HCT116 (cell line): Measurements from ENCODE around the gene MEDAG. TPM values are rescaled to one million over a fixed set of nuclear protein-coding genes. Genes with fewer than 3 reads are reported as not detected.

Experiments
- ATAC-seq: fragments of 200-7000 bp; cut with Tn5 transposase; 2 replicates; pipeline ENCODE4 v1.9.1; 2020; ENCODE audit warnings: mild to moderate bottlenecking, moderate library complexity
- BruUV-seq: library from RNA; stranded (reverse); fragments of 400-500 nt; replicated peaks from 2 replicates; lab custom pipeline; 2021; lab: Mats Ljungman, UMichigan
- CTCF ChIA-PET: fragments of 300-600 bp; sonication (Branson Sonifier 250); formaldehyde crosslinking; loops from one replicate; lab custom pipeline; 2021; ENCODE audit warnings: antibody characterized with exemption; lab: Charles Lee
- POLR2A ChIA-PET: fragments of 300-600, 350-600 bp; sonication (Branson Sonifier 250); formaldehyde crosslinking; loops from one replicate; lab custom pipeline; 2021; ENCODE audit warnings: antibody characterized with exemption; lab: Charles Lee
- RAD21 ChIA-PET, 2 experiments: fragments of 300-600 bp; sonication (Branson Sonifier 250); formaldehyde crosslinking; loops; one replicate each; lab custom pipeline; 2023; ENCODE audit warnings: low total read pairs in 2 of 2; ENCODE audit not compliant: uncharacterized antibody in 2 of 2, unreplicated experiment in 2 of 2, low non-redundant PET in 1 of 2; lab: Charles Lee
- DNase-seq: peaks from one replicate; pipeline ENCODE4 v3.0.0-alpha.2; 2010; ENCODE audit warnings: low read depth, low spot score
- H2AFZ ChIP-seq: fragments of 200-600 bp; shearing (Covaris generic), sonication (generic); 2 replicates; pipeline ENCODE4 v1.6.1; 2017; ENCODE audit warnings: low read depth, mixed run types, mixed read lengths, antibody characterized with exemption, low read length; ENCODE audit not compliant: poor library complexity, severe bottlenecking
- H3K27ac ChIP-seq: 2 replicates; pipeline ENCODE4 v1.5.1; 2012; ENCODE audit warnings: low read depth, low read length
- H3K27me3 ChIP-seq: fragments of 200-600 bp; sonication (generic); 2 replicates; pipeline ENCODE4 v1.6.1; 2016; ENCODE audit warnings: mixed run types, low read length, mixed read lengths; ENCODE audit not compliant: insufficient read depth
- H3K36me3 ChIP-seq, 2 experiments: fragments of 200-500 bp in 1 of 2; fragments of 200-600 bp in 1 of 2; sonication (Bioruptor generic) in 1 of 2; sonication (generic) in 1 of 2; 2 replicates each; pipeline versions ENCODE4 v1.5.1 to v1.6.1; 2014 to 2016; ENCODE audit warnings: low read length in 2 of 2, inconsistent platforms in 1 of 2, mixed read lengths in 1 of 2, mixed run types in 1 of 2; ENCODE audit not compliant: insufficient read depth in 2 of 2, control insufficient read depth in 1 of 2
- H3K4me1 ChIP-seq, 2 experiments: fragments of 200-600 bp in 1 of 2; sonication (generic) in 1 of 2; 2 replicates each; pipeline versions ENCODE4 v1.5.1 to v1.6.1; 2012 to 2017; ENCODE audit warnings: low read length in 2 of 2, inconsistent platforms in 1 of 2, mild to moderate bottlenecking in 1 of 2, mixed read lengths in 1 of 2, mixed run types in 1 of 2, moderate library complexity in 1 of 2; ENCODE audit not compliant: insufficient read depth in 2 of 2, control insufficient read depth in 1 of 2
- H3K4me2 ChIP-seq: fragments of 200-600 bp; sonication (generic); 2 replicates; pipeline ENCODE4 v1.6.1; 2017; ENCODE audit warnings: mixed run types, low read length, mixed read lengths
- H3K4me3 ChIP-seq, 2 experiments: fragments of 200-600 bp in 1 of 2; sonication (generic) in 1 of 2; replicated peaks in 1 of 2; 2 replicates each; pipeline ENCODE4 v1.5.1; 2011 to 2016; ENCODE audit warnings: low read length in 2 of 2, control low read depth in 1 of 2, low read depth in 1 of 2, mild to moderate bottlenecking in 1 of 2, mixed read lengths in 1 of 2, mixed run types in 1 of 2
- H3K79me2 ChIP-seq: fragments of 200-600 bp; sonication (generic); 2 replicates; pipeline ENCODE4 v1.6.1; 2017; ENCODE audit warnings: mild to moderate bottlenecking, mixed run types, low read length, moderate library complexity, mixed read lengths; ENCODE audit not compliant: insufficient read depth
- H3K9ac ChIP-seq: fragments of 200-600 bp; sonication (generic); 2 replicates; pipeline ENCODE4 v1.6.1; 2016; ENCODE audit warnings: low read length, mixed read lengths
- H3K9me2 ChIP-seq: fragments of 200-600 bp; sonication (generic), shearing (Covaris generic); 2 replicates; pipeline ENCODE4 v1.6.1; 2017; ENCODE audit warnings: mixed run types, mild to moderate bottlenecking, moderate library complexity; ENCODE audit not compliant: insufficient read depth
- H3K9me3 ChIP-seq, 2 experiments: fragments of 200-500 bp in 1 of 2; fragments of 200-600 bp in 1 of 2; sonication (Bioruptor generic) in 1 of 2; sonication (generic) in 1 of 2; 2 replicates each; pipeline ENCODE4 v1.6.1; 2014 to 2017; ENCODE audit warnings: low read length in 2 of 2, mixed read lengths in 2 of 2, inconsistent platforms in 1 of 2, low read depth in 1 of 2, mild to moderate bottlenecking in 1 of 2, mixed run types in 1 of 2, moderate library complexity in 1 of 2; ENCODE audit not compliant: control insufficient read depth in 1 of 2, insufficient read depth in 1 of 2
- H4K20me1 ChIP-seq: fragments of 200-600 bp; sonication (generic), shearing (Covaris generic); 2 replicates; pipeline ENCODE4 v1.6.1; 2017; ENCODE audit warnings: mixed run types, mild to moderate bottlenecking, moderate library complexity; ENCODE audit not compliant: insufficient read depth
- CBX3 ChIP-seq: IDR thresholded peaks from 2 replicates; pipeline ENCODE4 v1.6.1; 2012; ENCODE audit warnings: low read depth
- CTCF ChIP-seq, 3 experiments: fragments of 200-600 bp in 1 of 3; sonication (generic) in 1 of 3; IDR thresholded peaks in 2 of 3; conservative IDR thresholded peaks in 1 of 3; 2 replicates each; pipeline ENCODE4 v1.5.1; 2012 to 2017; ENCODE audit warnings: low read depth in 2 of 3, low read length in 2 of 3, antibody characterized with exemption in 1 of 3, borderline replicate concordance in 1 of 3, control low read depth in 1 of 3, mild to moderate bottlenecking in 1 of 3, mixed read lengths in 1 of 3, mixed run types in 1 of 3, moderate library complexity in 1 of 3; ENCODE audit not compliant: insufficient read depth in 1 of 3
- EZH2 ChIP-seq: fragments of 200-600 bp; sonication (generic); IDR thresholded peaks from 2 replicates; pipeline ENCODE4 v1.6.1; 2017; ENCODE audit warnings: antibody characterized with exemption, mixed run types
- POLR2AphosphoS5 ChIP-seq: IDR thresholded peaks from 2 replicates; pipeline ENCODE4 v1.6.1; 2011; ENCODE audit warnings: mild to moderate bottlenecking, low read depth, low read length, moderate library complexity
- REST ChIP-seq: IDR thresholded peaks from 2 replicates; pipeline ENCODE4 v1.6.1; 2012; ENCODE audit warnings: low read depth
- SIN3A ChIP-seq: IDR thresholded peaks from 2 replicates; pipeline ENCODE4 v1.6.1; 2012; ENCODE audit warnings: low read depth
- SP1 ChIP-seq: IDR thresholded peaks from 2 replicates; pipeline ENCODE4 v1.6.1; 2012; ENCODE audit warnings: low read depth
- ZFX ChIP-seq: fragments of 450-650 bp; IDR thresholded peaks from 2 replicates; pipeline ENCODE4 v1.6.1; 2017
- ZNF274 ChIP-seq: fragments of 200-500 bp; sonication (Bioruptor generic); IDR thresholded peaks from 2 replicates; pipeline ENCODE4 v1.6.1; 2014; ENCODE audit warnings: mild to moderate bottlenecking, low read depth, low read length, inconsistent platforms
- intact Hi-C: fragments of 100-400 bp; cut with micrococcal nuclease; formaldehyde crosslinking; loops from 2 replicates; pipeline ENCODE4 v1.10.0; 2022
- total RNA-seq: library from RNA; stranded (reverse); gene quantifications from one replicate; pipeline ENCODE4 v1.2.1, GENCODE V29; 2021; ENCODE audit not compliant: unreplicated experiment
- TF ChIP-seq, protein P1 (sequence below): IDR thresholded peaks from 2 replicates; pipeline ENCODE4 v1.6.1; 2012

Gene MEDAG
- total RNA-seq, 1 experiment from 2014 or later = not detected

DNA sequence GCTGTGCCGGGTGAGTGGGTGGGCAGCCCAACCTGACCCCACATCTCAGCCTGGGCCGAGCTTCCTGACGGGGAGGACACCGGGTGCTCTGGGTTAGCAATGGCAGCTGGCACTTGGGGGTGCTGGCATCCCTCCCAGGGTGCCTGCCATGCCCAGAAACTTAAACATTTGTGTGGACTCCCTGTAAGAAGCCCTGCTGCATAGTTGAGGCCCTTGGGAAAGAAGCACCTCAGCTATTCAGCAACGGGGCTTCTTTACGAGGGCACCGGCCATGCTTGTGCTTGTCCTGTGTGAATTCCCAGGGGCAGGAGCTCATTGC, 33.8 kb upstream of the MEDAG start:
- no peak overlapping the region for H3K9ac ChIP-seq
- no peaks in the 10 kb centered on the region for H3K36me3 ChIP-seq
- no peaks in the 10 kb centered on the region for H3K79me2 ChIP-seq
- no peak overlapping the region for H3K4me3 ChIP-seq
- no peak overlapping the region for H3K4me2 ChIP-seq
- H3K9me3 ChIP-seq = no peaks in the 10 kb centered on the region
- H3K9me2 ChIP-seq = no peaks in the 10 kb centered on the region
- TF ChIP-seq ZNF274 = no peak
- TF ChIP-seq REST = no peak
- TF ChIP-seq SIN3A = no peak
- no peak for TF ChIP-seq ZFX
- no peak for TF ChIP-seq CTCF (IDR thresholded peaks at IDR 0.05 in 2 of 3, conservative IDR thresholded peaks at IDR 0.05 in 1 of 3; ENCODE audit: borderline replicate concordance in 1 of 3, insufficient read depth in 1 of 3, low read depth in 2 of 3, low read length in 2 of 3)
- TF ChIP-seq EZH2 = no peak
- TF ChIP-seq CBX3 = no peak
- no peak for TF ChIP-seq SP1
- TF ChIP-seq, protein P1, sequence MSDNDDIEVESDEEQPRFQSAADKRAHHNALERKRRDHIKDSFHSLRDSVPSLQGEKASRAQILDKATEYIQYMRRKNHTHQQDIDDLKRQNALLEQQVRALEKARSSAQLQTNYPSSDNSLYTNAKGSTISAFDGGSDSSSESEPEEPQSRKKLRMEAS = no peak
- no peak for TF ChIP-seq POLR2AphosphoS5
- H4K20me1 ChIP-seq = no peaks in the 10 kb centered on the region
- no peak for DNase-seq
- H3K27ac ChIP-seq = no peak overlapping the region
- RAD21 ChIA-PET = no interaction called here
- no peak overlapping the region for H2AFZ ChIP-seq
- intact Hi-C loops = no loop called here
- POLR2A ChIA-PET = no interaction called here
- CTCF ChIA-PET = no interaction called here
- H3K4me1 ChIP-seq = peaks cover 15 to 29% of the 10 kb centered on the region in 2 experiments
- ATAC-seq = no peak
- no TSS peak for BruUV-seq
- H3K27me3 ChIP-seq = no peaks in the 10 kb centered on the region
